Ovary (tissue), 3 donors: ENCODE data around the gene CNIH2.

Experiments
- CTCF ChIP-seq, 3 donors: fragments of 450-650 bp in 2 of 3; fragments of 200-600 bp in 1 of 3; IDR thresholded peaks; one replicate each; pipeline versions ENCODE4 v1.5.1 to v1.8.0; 2016 to 2022; ENCODE audit warnings: antibody characterized with exemption in 3 of 3, mild to moderate bottlenecking in 1 of 3
- EP300 ChIP-seq: sonication (generic); formaldehyde crosslinking; IDR thresholded peaks from one replicate; pipeline ENCODE4 v1.6.1; 2017; ENCODE audit warnings: antibody characterized with exemption
- donor health status: DM: no; HTN: no; CAD: no.

GRCh38 chr11:66275984-66276612 lies 1.9 kb upstream of the CNIH2 start:
- TF ChIP-seq EP300 (no peak), CTCF (IDR thresholded peaks at IDR 0.05) (no peak)
